ENCODE results near the gene SURF6. TPM values are rescaled to one million over a fixed set of nuclear protein-coding genes. Genes with fewer than 3 reads are reported as not detected.
"Not testable (repeated sequence)": the region's sequence is repeated elsewhere in the genome, so short reads cannot be mapped to it uniquely, and the experiment has no call there.

Gene SURF6
- total RNA-seq, 4 donors from 2014 or later = 15.0 to 36.2 (median 27.5) TPM

GRCh38 chr9:133294257-133294656 lies 41.7 kb downstream of the SURF6 start:
- H3K36me3 ChIP-seq = no peaks in the 10 kb centered on the region
- no peak for DNase-seq (ENCODE audit: extremely low spot score)
- no peak overlapping the region for H3K27ac ChIP-seq (replicated peaks in 1 of 4)
- no peaks in the 10 kb centered on the region for H3K4me1 ChIP-seq
- no peaks in the 10 kb centered on the region for H3K9me3 ChIP-seq
- peaks cover 0 to 28% (median 0%) of the 10 kb centered on the region in 4 donors for H3K27me3 ChIP-seq
- no peak for TF ChIP-seq CTCF (IDR thresholded peaks at IDR 0.05)
- no peak for TF ChIP-seq EP300 (IDR thresholded peaks at IDR 0.05)
- WGBS = 69% methylated on average over 1 of the region's 1 CpG
- no peak overlapping the region for H3K4me3 ChIP-seq
- intact Hi-C loops (cut with DNase I) = no loop called here

- no peaks in the 10 kb centered on the region for H3K4me1 ChIP-seq
- no peaks in the 10 kb centered on the region for H3K36me3 ChIP-seq
- H3K9me3 ChIP-seq = no peaks in the 10 kb centered on the region
- H3K4me3 ChIP-seq = no peak overlapping the region
- intact Hi-C loops (cut with DNase I) = no loop called here
- H3K27me3 ChIP-seq = peaks cover 0 to 14% (median 0%) of the 10 kb centered on the region in 4 donors
- 94% methylated on average over 2 of the region's 2 CpGs for WGBS
- H3K27ac ChIP-seq (replicated peaks in 1 of 4) = no peak overlapping the region
- TF ChIP-seq CTCF (IDR thresholded peaks at IDR 0.05) (no peak), EP300 (IDR thresholded peaks at IDR 0.05) (no peak), POLR2A (IDR thresholded peaks at IDR 0.05; ENCODE audit: low read depth) (no peak), POLR2AphosphoS5 (IDR thresholded peaks at IDR 0.05) (no peak)
- peak; percentile 83 for DNase-seq (ENCODE audit: extremely low spot score)
Measured at GRCh38 chr9:133290751-133291302, 45.2 kb downstream of the SURF6 start.

- WGBS = 52% methylated on average over 2 of the region's 2 CpGs
- no peak for TF ChIP-seq POLR2AphosphoS5 (IDR thresholded peaks at IDR 0.05)
- TF ChIP-seq CTCF (IDR thresholded peaks at IDR 0.05) = no peak
- no peak for TF ChIP-seq POLR2A (IDR thresholded peaks at IDR 0.05; ENCODE audit: low read depth)
Measured at GRCh38 chr9:133286523-133286922, 49.5 kb downstream of the SURF6 start.

GRCh38 chr9:133285252-133285775 lies 50.7 kb downstream of the SURF6 start:
- Histone ChIP-seq H3K36me3 (no peaks in the 10 kb centered on the region), H3K4me1 (no peaks in the 10 kb centered on the region), H3K4me3 (no peak overlapping the region), H3K9me3 (no peaks in the 10 kb centered on the region), H3K27ac (replicated peaks in 1 of 4) (no peak overlapping the region), H3K27me3 (peaks cover 0 to 13% (median 0%) of the 10 kb centered on the region in 4 donors)
- 83% methylated on average over 6 of the region's 6 CpGs for WGBS
- TF ChIP-seq EP300 (IDR thresholded peaks at IDR 0.05) = no peak
- intact Hi-C loops (cut with DNase I) = no loop called here
- DNase-seq (ENCODE audit: extremely low spot score) = peak; percentile 70

More at GRCh38 chr9:133286523-133286922, 49.5 kb downstream of the SURF6 start:
- Histone ChIP-seq H3K4me3 (no peak overlapping the region), H3K36me3 (no peaks in the 10 kb centered on the region), H3K27me3 (peaks cover 0 to 8% (median 0%) of the 10 kb centered on the region in 4 donors), H3K4me1 (no peaks in the 10 kb centered on the region), H3K9me3 (no peaks in the 10 kb centered on the region), H3K27ac (replicated peaks in 1 of 4) (no peak overlapping the region)
- DNase-seq (ENCODE audit: extremely low spot score) = no peak
- intact Hi-C loops (cut with DNase I) = no loop called here

- WGBS = 92% methylated on average over 8 of the region's 8 CpGs
- Histone ChIP-seq H3K27ac (replicated peaks in 1 of 4) (no peak overlapping the region), H3K27me3 (peaks cover 0 to 20% (median 0%) of the 10 kb centered on the region in 4 donors), H3K4me1 (no peaks in the 10 kb centered on the region), H3K36me3 (no peaks in the 10 kb centered on the region), H3K4me3 (no peak overlapping the region), H3K9me3 (no peaks in the 10 kb centered on the region)
- intact Hi-C loops (cut with DNase I) = no loop called here
- peak; percentile 86 for DNase-seq (ENCODE audit: extremely low spot score)
- TF ChIP-seq POLR2A (IDR thresholded peaks at IDR 0.05; ENCODE audit: low read depth) (no peak), POLR2AphosphoS5 (IDR thresholded peaks at IDR 0.05) (no peak), EP300 (IDR thresholded peaks at IDR 0.05) (no peak), CTCF (IDR thresholded peaks at IDR 0.05) (no peak)
Measured at GRCh38 chr9:133284362-133284761, 51.6 kb downstream of the SURF6 start.

- DNase-seq (ENCODE audit: extremely low spot score); H3K4me3 ChIP-seq; H3K4me1 ChIP-seq; H3K27ac ChIP-seq (replicated peaks in 1 of 4); H3K36me3 ChIP-seq; intact Hi-C loops (cut with DNase I); H3K9me3 ChIP-seq: not testable (repeated sequence)
- H3K27me3 ChIP-seq = peaks cover 0 to 27% (median under 1%) of the 10 kb centered on the region in 4 donors
- WGBS = 77% methylated on average over 16 of the region's 16 CpGs
Measured at GRCh38 chr9:133283255-133284032, 52.5 kb downstream of the SURF6 start.
